Pancreas (tissue), 10 donors: ENCODE measurements around the gene ZBTB3. TPM values are rescaled to one million over a fixed set of nuclear protein-coding genes. Genes with fewer than 3 reads are reported as not detected.

Experiments used
- ATAC-seq, 4 donors: fragments of 200-7000 bp; cut with Tn5 transposase; one replicate each; pipeline versions ENCODE4 v1.8.0 to v1.9.1; 2020; ENCODE audit warnings: mild to moderate bottlenecking in 4 of 4, moderate library complexity in 4 of 4
- DNase-seq, 6 donors: peaks; one replicate each; pipeline ENCODE4 v3.0.0-alpha.2; 2020
- FAIRE-seq: peaks from 2 replicates; lab custom pipeline; 2012; peaks lifted over from hg19 to GRCh38; lab: Jason Lieb, UNC
- H3K27ac ChIP-seq, 4 donors: fragments of 200-600 bp; sonication (generic); 1 replicate in 3 of 4; 2 replicates in 1 of 4; pipeline versions ENCODE4 v1.5.0 to v1.8.0; 2020
- H3K27me3 ChIP-seq, 4 donors: fragments of 200-600 bp; one replicate each; pipeline ENCODE4 v1.8.0; 2021
- H3K36me3 ChIP-seq, 3 donors: fragments of 200-600 bp; sonication (generic) in 1 of 3; one replicate each; pipeline versions ENCODE4 v1.5.0 to v1.8.0; 2020 to 2021
- H3K4me1 ChIP-seq, 3 donors: fragments of 200-600 bp; one replicate each; pipeline ENCODE4 v1.8.0; 2021
- H3K4me3 ChIP-seq, 4 donors: fragments of 200-600 bp; sonication (generic) in 2 of 4; one replicate each; pipeline versions ENCODE4 v1.5.0 to v1.8.0; 2020 to 2021
- H3K9me3 ChIP-seq, 4 donors: fragments of 200-600 bp; one replicate each; pipeline ENCODE4 v1.8.0; 2021
- CTCF ChIP-seq, 4 donors: fragments of 200-600 bp; sonication (generic) in 3 of 4; IDR thresholded peaks; one replicate each; pipeline versions ENCODE4 v1.5.0 to v1.8.0; 2021; ENCODE audit warnings: antibody characterized with exemption in 4 of 4
- WGBS, 2 donors: extraction: QIAGEN DNeasy Blood & Tissue Kit; methylation state at CpG; one replicate each; pipeline ENCODE4 v1.1.7; 2013; 5-methylcytosine and 5-hydroxymethylcytosine counted together
- intact Hi-C, 3 donors: fragments of 100-400 bp; cut with DNase I; formaldehyde crosslinking; loops; one replicate each; pipeline versions ENCODE4 v1.11.1 to v1.14.2; 2022
- polyA plus RNA-seq, 2 donors: library from polyadenylated mRNA; stranded (reverse); fragments of 200-250 nt; gene quantifications; one replicate each; pipeline ENCODE4 v1.2.3, GENCODE V29; 2013
- total RNA-seq, 6 donors: library from RNA; stranded (reverse); fragmentation: NEBNext Ultra II Directional in 4 of 6; extraction: Animal tissue kit (Norgen Biotek cat#: 25700) in 4 of 6; gene quantifications; one replicate each; pipeline versions ENCODE4 v1.2.1 to v1.2.4, GENCODE V29; 2021 to 2023
- donor health status: healthy with polysubstance abuse.
- donor health status: DM: no; HTN: no; CAD: no; lungs with moderate emphysema.
- donor health status: DM: no; HTN: no; CAD: no.
- donor health status: control.
- donor health status: control.
- donor health status: Bipolar disorder and iron deficiency.
- donor health status: DM: yes; HTN: yes; CAD: no.
- donor health status: DM: no; HTN: no; CAD: no.
- donor health status: DM: no; HTN: no; CAD: no.
- donor health status: DM: yes; HTN: yes; CAD: no.

ZBTB3 gene
- total and polyA plus RNA-seq, 8 donors, result 2.0 to 9.8 (median 4.8) TPM

GRCh38 chr11:62728171-62728988, 25.6 kb downstream of the ZBTB3 start, which contains the start of gene TTC9C:
TTC9C (plus strand) TSS chr11:62728486; CDS start chr11:62728849, 363 bp downstream.
- Histone ChIP-seq H3K36me3 (peaks cover 0 to 6% (median 6%) of the 10 kb centered on the region in 3 donors), H3K4me3 (peak within 1 kb of the TSS; percentile 68 to 92 (median 88)), H3K4me1 (peaks cover 9 to 27% (median 20%) of the 10 kb centered on the region in 3 donors), H3K9me3 (no peaks in the 10 kb centered on the region), H3K27me3 (no peaks in the 10 kb centered on the region), H3K27ac (peak within 1 kb of the TSS; percentile 88 to 93 (median 92))
- DNase-seq (peak; percentile 78 to 86 (median 84)), FAIRE-seq (no peak), ATAC-seq (peak; percentile 62 to 83 (median 74))
- WGBS, 2 donors, result 0% methylated on average over 28 to 29 of the region's 29 CpGs
- intact Hi-C loops, result no loop called here
- no peak for TF ChIP-seq CTCF (IDR thresholded peaks at IDR 0.05)

- intact Hi-C loops, result no loop called here
- H3K27me3 ChIP-seq, result no peaks in the 10 kb centered on the region
- peaks cover 9 to 27% (median 20%) of the 10 kb centered on the region in 3 donors for H3K4me1 ChIP-seq
- H3K27ac ChIP-seq, result peak overlapping the region; percentile 88 to 93 (median 92)
- no peak for TF ChIP-seq CTCF (IDR thresholded peaks at IDR 0.05)
- DNase-seq (peak in 4 of 6 donors; percentile 80 to 92 (median 88)), ATAC-seq (peak; percentile 78 to 89 (median 80)), FAIRE-seq (peak; percentile 89)
- 1% methylated on average over 20 of the region's 20 CpGs for WGBS, 2 donors
- no peaks in the 10 kb centered on the region for H3K9me3 ChIP-seq
- peaks cover 0 to 12% (median 12%) of the 10 kb centered on the region in 3 donors for H3K36me3 ChIP-seq
- H3K4me3 ChIP-seq, result peak overlapping the region; percentile 68 to 92 (median 88)
Observed at GRCh38 chr11:62727872-62728170, 26.1 kb downstream of the ZBTB3 start.

GRCh38 chr11:62727165-62727871, 26.6 kb downstream of the ZBTB3 start, which contains the start of gene HNRNPUL2:
HNRNPUL2 (minus strand) TSS chr11:62727457; CDS start chr11:62727156, 301 bp downstream.
- H3K4me3 ChIP-seq, result peak within 1 kb of the TSS; percentile 68 to 92 (median 88)
- peaks cover 1 to 17% (median 17%) of the 10 kb centered on the region in 3 donors for H3K36me3 ChIP-seq
- intact Hi-C loops, result no loop called here
- peak within 1 kb of the TSS; percentile 88 to 93 (median 92) for H3K27ac ChIP-seq
- H3K9me3 ChIP-seq, result no peaks in the 10 kb centered on the region
- peak; percentile 47 for FAIRE-seq
- no peak for TF ChIP-seq CTCF (IDR thresholded peaks at IDR 0.05)
- H3K27me3 ChIP-seq, result no peaks in the 10 kb centered on the region
- ATAC-seq, result peak; percentile 86 to 93 (median 87)
- DNase-seq, result peak; percentile 97 to 99 (median 98)
- H3K4me1 ChIP-seq, result peaks cover 9 to 27% (median 20%) of the 10 kb centered on the region in 3 donors
- 0% methylated on average over 50 to 72 of the region's 72 CpGs for WGBS, 2 donors

GRCh38 chr11:62726915-62727164, 27.1 kb downstream of the ZBTB3 start:
- peaks cover 5 to 22% (median 21%) of the 10 kb centered on the region in 3 donors for H3K36me3 ChIP-seq
- whole genome bisulfite sequencing, 2 donors, result 1% methylated on average over 23 to 37 of the region's 37 CpGs
- no peak for TF ChIP-seq CTCF (IDR thresholded peaks at IDR 0.05)
- ATAC-seq, result peak in 2 of 4 donors; percentile 3 to 17
- intact Hi-C loops, result no loop called here
- H3K4me3 ChIP-seq, result peak overlapping the region; percentile 68 to 92 (median 88)
- no peak for FAIRE-seq
- H3K27me3 ChIP-seq, result no peaks in the 10 kb centered on the region
- H3K4me1 ChIP-seq, result peaks cover 9 to 27% (median 20%) of the 10 kb centered on the region in 3 donors
- peak overlapping the region; percentile 88 to 93 (median 92) for H3K27ac ChIP-seq
- H3K9me3 ChIP-seq, result no peaks in the 10 kb centered on the region
- no peak for DNase-seq
